Measurements from ENCODE around the gene DEUP1. TPM values are rescaled to one million over a fixed set of nuclear protein-coding genes. Genes with fewer than 3 reads are reported as not detected.

Gene DEUP1
- total RNA-seq, 1 experiment from 2014 or later: 0.44 TPM

GRCh38 chr11:93485983-93486382 is 155.4 kb downstream of the DEUP1 start:
- H3K4me3 Mint-ChIP-seq: no peak overlapping the region
- H3K9me3 Mint-ChIP-seq: no peaks in the 10 kb centered on the region
- TF ChIP-seq CBFB (CRISPR knock-in tag; IDR thresholded peaks at IDR 0.05; ENCODE audit: low read depth) (no peak), TP53 (CRISPR knock-in tag; IDR thresholded peaks at IDR 0.05) (no peak), EMX1 (CRISPR knock-in tag; IDR thresholded peaks at IDR 0.05) (no peak), TCF7 (CRISPR knock-in tag; IDR thresholded peaks at IDR 0.05; ENCODE audit: low read depth) (no peak), ATF3 (CRISPR knock-in tag; conservative IDR thresholded peaks at IDR 0.05) (no peak), ZNF423 (CRISPR knock-in tag; IDR thresholded peaks at IDR 0.05) (no peak), MYBL2 (CRISPR knock-in tag; IDR thresholded peaks at IDR 0.05) (no peak), JAZF1 (CRISPR knock-in tag; IDR thresholded peaks at IDR 0.05) (no peak), ZNF138 (CRISPR knock-in tag; conservative IDR thresholded peaks at IDR 0.05) (no peak), ZSCAN18 (CRISPR knock-in tag; IDR thresholded peaks at IDR 0.05) (no peak), ZNF317 (CRISPR knock-in tag; IDR thresholded peaks at IDR 0.05; ENCODE audit: borderline replicate concordance, low read depth) (no peak), FOXP1 (CRISPR knock-in tag; IDR thresholded peaks at IDR 0.05; ENCODE audit: borderline replicate concordance) (no peak)
- TF ChIP-seq, protein P1, sequence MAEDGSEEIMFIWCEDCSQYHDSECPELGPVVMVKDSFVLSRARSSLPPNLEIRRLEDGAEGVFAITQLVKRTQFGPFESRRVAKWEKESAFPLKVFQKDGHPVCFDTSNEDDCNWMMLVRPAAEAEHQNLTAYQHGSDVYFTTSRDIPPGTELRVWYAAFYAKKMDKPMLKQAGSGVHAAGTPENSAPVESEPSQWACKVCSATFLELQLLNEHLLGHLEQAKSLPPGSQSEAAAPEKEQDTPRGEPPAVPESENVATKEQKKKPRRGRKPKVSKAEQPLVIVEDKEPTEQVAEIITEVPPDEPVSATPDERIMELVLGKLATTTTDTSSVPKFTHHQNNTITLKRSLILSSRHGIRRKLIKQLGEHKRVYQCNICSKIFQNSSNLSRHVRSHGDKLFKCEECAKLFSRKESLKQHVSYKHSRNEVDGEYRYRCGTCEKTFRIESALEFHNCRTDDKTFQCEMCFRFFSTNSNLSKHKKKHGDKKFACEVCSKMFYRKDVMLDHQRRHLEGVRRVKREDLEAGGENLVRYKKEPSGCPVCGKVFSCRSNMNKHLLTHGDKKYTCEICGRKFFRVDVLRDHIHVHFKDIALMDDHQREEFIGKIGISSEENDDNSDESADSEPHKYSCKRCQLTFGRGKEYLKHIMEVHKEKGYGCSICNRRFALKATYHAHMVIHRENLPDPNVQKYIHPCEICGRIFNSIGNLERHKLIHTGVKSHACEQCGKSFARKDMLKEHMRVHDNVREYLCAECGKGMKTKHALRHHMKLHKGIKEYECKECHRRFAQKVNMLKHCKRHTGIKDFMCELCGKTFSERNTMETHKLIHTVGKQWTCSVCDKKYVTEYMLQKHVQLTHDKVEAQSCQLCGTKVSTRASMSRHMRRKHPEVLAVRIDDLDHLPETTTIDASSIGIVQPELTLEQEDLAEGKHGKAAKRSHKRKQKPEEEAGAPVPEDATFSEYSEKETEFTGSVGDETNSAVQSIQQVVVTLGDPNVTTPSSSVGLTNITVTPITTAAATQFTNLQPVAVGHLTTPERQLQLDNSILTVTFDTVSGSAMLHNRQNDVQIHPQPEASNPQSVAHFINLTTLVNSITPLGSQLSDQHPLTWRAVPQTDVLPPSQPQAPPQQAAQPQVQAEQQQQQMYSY (CRISPR knock-in tag; IDR thresholded peaks at IDR 0.05): no peak
- TF ChIP-seq, protein P2, sequence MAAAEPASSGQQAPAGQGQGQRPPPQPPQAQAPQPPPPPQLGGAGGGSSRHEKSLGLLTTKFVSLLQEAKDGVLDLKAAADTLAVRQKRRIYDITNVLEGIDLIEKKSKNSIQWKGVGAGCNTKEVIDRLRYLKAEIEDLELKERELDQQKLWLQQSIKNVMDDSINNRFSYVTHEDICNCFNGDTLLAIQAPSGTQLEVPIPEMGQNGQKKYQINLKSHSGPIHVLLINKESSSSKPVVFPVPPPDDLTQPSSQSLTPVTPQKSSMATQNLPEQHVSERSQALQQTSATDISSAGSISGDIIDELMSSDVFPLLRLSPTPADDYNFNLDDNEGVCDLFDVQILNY (CRISPR knock-in tag; IDR thresholded peaks at IDR 0.05): no peak
- ATAC-seq: no peak
- peaks cover 22% of the 10 kb centered on the region for H3K4me1 Mint-ChIP-seq
- no peak overlapping the region for H3K27ac Mint-ChIP-seq
- DNase-seq (ENCODE audit: low spot score): no peak
- no peaks in the 10 kb centered on the region for H3K36me3 Mint-ChIP-seq
- POLR2A ChIA-PET: no interaction called here
- H3K27me3 Mint-ChIP-seq (ENCODE audit: low read depth): no peaks in the 10 kb centered on the region
- CTCF ChIA-PET: interaction anchor here (1.2 kb wide), 1 partner anchor 56 kb away, joined by 3 read pairs; no protein-coding TSS in a partner anchor

- CTCF ChIA-PET: no interaction called here
- TF ChIP-seq GABPB1 (CRISPR knock-in tag; IDR thresholded peaks at IDR 0.05): peak; percentile 84
- no peak for TF ChIP-seq ZNF138 (CRISPR knock-in tag; conservative IDR thresholded peaks at IDR 0.05)
- TF ChIP-seq, protein P3, sequence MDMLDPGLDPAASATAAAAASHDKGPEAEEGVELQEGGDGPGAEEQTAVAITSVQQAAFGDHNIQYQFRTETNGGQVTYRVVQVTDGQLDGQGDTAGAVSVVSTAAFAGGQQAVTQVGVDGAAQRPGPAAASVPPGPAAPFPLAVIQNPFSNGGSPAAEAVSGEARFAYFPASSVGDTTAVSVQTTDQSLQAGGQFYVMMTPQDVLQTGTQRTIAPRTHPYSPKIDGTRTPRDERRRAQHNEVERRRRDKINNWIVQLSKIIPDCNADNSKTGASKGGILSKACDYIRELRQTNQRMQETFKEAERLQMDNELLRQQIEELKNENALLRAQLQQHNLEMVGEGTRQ (CRISPR knock-in tag; IDR thresholded peaks at IDR 0.05): no peak
- peak; percentile 95 for TF ChIP-seq ZNF423 (CRISPR knock-in tag; IDR thresholded peaks at IDR 0.05)
- no peak for TF ChIP-seq ZNF232 (CRISPR knock-in tag; IDR thresholded peaks at IDR 0.05)
- peak; percentile 64; the same call in 1 of the 2 replicates for TF ChIP-seq TEAD1 (CRISPR knock-in tag; IDR thresholded peaks at IDR 0.05)
- no peak for TF ChIP-seq MLX (CRISPR knock-in tag; IDR thresholded peaks at IDR 0.05)
- no peak for TF ChIP-seq ZNF425 (CRISPR knock-in tag; conservative IDR thresholded peaks at IDR 0.05)
- no peak for TF ChIP-seq ZNF317 (CRISPR knock-in tag; IDR thresholded peaks at IDR 0.05; ENCODE audit: borderline replicate concordance, low read depth)
- TF ChIP-seq, protein P4, sequence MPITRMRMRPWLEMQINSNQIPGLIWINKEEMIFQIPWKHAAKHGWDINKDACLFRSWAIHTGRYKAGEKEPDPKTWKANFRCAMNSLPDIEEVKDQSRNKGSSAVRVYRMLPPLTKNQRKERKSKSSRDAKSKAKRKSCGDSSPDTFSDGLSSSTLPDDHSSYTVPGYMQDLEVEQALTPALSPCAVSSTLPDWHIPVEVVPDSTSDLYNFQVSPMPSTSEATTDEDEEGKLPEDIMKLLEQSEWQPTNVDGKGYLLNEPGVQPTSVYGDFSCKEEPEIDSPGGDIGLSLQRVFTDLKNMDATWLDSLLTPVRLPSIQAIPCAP (CRISPR knock-in tag; IDR thresholded peaks at IDR 0.05): no peak
Measured at GRCh38 chr11:93487032-93487483, 156.5 kb downstream of the DEUP1 start.

More at GRCh38 chr11:93487032-93487483, 156.5 kb downstream of the DEUP1 start:
- H3K27me3 Mint-ChIP-seq (ENCODE audit: low read depth): no peaks in the 10 kb centered on the region
- peaks cover 19% of the 10 kb centered on the region for H3K4me1 Mint-ChIP-seq
- no peak overlapping the region for H3K27ac Mint-ChIP-seq
- POLR2A ChIA-PET: no interaction called here
- H3K4me3 Mint-ChIP-seq: no peak overlapping the region
- H3K9me3 Mint-ChIP-seq: no peaks in the 10 kb centered on the region
- no peak for ATAC-seq
- no peaks in the 10 kb centered on the region for H3K36me3 Mint-ChIP-seq
- no peak for DNase-seq (ENCODE audit: low spot score)
